ENCODE measurements around the gene CNTN5.

DNA sequence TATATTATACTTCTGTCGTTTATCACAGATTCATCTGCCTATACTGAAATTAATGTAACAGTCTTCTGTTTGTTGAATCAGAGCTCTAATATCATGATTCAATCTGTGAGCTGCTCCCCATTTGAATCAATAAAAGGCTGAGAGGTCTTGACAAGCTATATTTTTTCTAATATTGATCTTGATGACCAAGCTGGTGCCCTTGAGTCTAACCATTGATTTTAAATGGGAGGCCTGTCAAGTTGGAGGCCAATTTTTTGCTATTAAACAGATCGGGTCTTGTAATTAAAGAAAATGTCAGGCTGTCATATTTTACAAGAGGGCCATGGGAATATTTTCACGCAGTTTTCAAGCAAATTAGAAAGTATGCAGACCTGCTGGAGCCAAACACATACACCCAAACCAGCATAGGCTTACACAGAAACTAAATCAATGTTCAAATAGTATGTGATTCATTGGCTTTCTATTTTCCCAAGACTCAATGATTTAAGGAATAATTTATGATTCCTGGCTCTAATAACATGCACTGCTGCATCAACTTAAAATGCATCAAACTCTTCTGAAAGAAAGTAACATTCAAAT, 286.9 kb downstream of the CNTN5 start:
- TF ChIP-seq, protein P1, sequence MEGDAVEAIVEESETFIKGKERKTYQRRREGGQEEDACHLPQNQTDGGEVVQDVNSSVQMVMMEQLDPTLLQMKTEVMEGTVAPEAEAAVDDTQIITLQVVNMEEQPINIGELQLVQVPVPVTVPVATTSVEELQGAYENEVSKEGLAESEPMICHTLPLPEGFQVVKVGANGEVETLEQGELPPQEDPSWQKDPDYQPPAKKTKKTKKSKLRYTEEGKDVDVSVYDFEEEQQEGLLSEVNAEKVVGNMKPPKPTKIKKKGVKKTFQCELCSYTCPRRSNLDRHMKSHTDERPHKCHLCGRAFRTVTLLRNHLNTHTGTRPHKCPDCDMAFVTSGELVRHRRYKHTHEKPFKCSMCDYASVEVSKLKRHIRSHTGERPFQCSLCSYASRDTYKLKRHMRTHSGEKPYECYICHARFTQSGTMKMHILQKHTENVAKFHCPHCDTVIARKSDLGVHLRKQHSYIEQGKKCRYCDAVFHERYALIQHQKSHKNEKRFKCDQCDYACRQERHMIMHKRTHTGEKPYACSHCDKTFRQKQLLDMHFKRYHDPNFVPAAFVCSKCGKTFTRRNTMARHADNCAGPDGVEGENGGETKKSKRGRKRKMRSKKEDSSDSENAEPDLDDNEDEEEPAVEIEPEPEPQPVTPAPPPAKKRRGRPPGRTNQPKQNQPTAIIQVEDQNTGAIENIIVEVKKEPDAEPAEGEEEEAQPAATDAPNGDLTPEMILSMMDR (IDR thresholded peaks at IDR 0.05), result no peak
- TF ChIP-seq EZH2 (IDR thresholded peaks at IDR 0.05; ENCODE audit: borderline replicate concordance, insufficient read depth, low read depth, low read length, poor library complexity, severe bottlenecking), result no peak

All from B cell (primary cell).